CD4-positive, alpha-beta T cell (primary cell): ENCODE measurements around the gene AGFG2. TPM values are rescaled to one million over a fixed set of nuclear protein-coding genes. Genes with fewer than 3 reads are reported as not detected.

Source experiments
- ATAC-seq: fragments of 200-7000 bp; cut with Tn5 transposase; one replicate; pipeline ENCODE4 v1.10.0; 2022; ENCODE audit warnings: mild to moderate bottlenecking; ENCODE audit not compliant: poor library complexity
- CTCF ChIA-PET: fragments of 350-600 bp; sonication (Branson Sonifier 250); formaldehyde crosslinking; loops from one replicate; lab custom pipeline; 2021; ENCODE audit warnings: antibody characterized with exemption, inconsistent platforms; lab: Charles Lee
- POLR2A ChIA-PET: fragments of 350-600 bp; sonication (Branson Sonifier 250); formaldehyde crosslinking; loops from one replicate; lab custom pipeline; 2021; ENCODE audit warnings: antibody characterized with exemption, inconsistent platforms; lab: Charles Lee
- DNase-seq, 14 experiments: peaks; one replicate each; pipeline ENCODE4 v3.0.0-alpha.2; 2013 to 2020; ENCODE audit warnings: mixed read lengths in 2 of 14
- H3K27ac ChIP-seq, 2 donors: one replicate each; pipeline versions ENCODE4 v1.5.1 to v1.7.0; 2013; ENCODE audit warnings: low read length in 2 of 2, low read depth in 1 of 2, mild to moderate bottlenecking in 1 of 2
- H3K27me3 ChIP-seq, 2 experiments: 1 replicate in 1 of 2; 2 replicates in 1 of 2; pipeline versions ENCODE4 v1.6.1 to v1.7.0; 2013; ENCODE audit warnings: low read length in 2 of 2, control low read depth in 1 of 2, mild to moderate bottlenecking in 1 of 2, moderate library complexity in 1 of 2; ENCODE audit not compliant: insufficient read depth in 2 of 2, control insufficient read depth in 1 of 2
- H3K36me3 ChIP-seq: one replicate; pipeline ENCODE4 v1.6.1; 2013; ENCODE audit warnings: low read length, control low read depth; ENCODE audit not compliant: insufficient read depth
- H3K4me1 ChIP-seq: one replicate; pipeline ENCODE4 v1.6.1; 2013; ENCODE audit warnings: low read length, control low read depth; ENCODE audit not compliant: insufficient read depth
- H3K4me3 ChIP-seq: one replicate; pipeline ENCODE4 v1.5.1; 2013; ENCODE audit warnings: mild to moderate bottlenecking, low read length, moderate library complexity
- H3K9me3 ChIP-seq, 2 experiments: 1 replicate in 1 of 2; 2 replicates in 1 of 2; pipeline versions ENCODE4 v1.6.1 to v1.7.0; 2013; ENCODE audit warnings: low read length in 2 of 2, mild to moderate bottlenecking in 2 of 2, control low read depth in 1 of 2, moderate library complexity in 1 of 2; ENCODE audit not compliant: control insufficient read depth in 1 of 2, insufficient read depth in 1 of 2
- H3K27ac Mint-ChIP-seq: one replicate; pipeline ENCODE4 v1.8.0; 2020; ENCODE audit warnings: mixed read lengths
- H3K27me3 Mint-ChIP-seq: one replicate; pipeline ENCODE4 v1.8.0; 2021; ENCODE audit warnings: mixed read lengths
- H3K36me3 Mint-ChIP-seq: one replicate; pipeline ENCODE4 v1.8.0; 2021; ENCODE audit warnings: low read depth, mixed read lengths
- H3K4me1 Mint-ChIP-seq: one replicate; pipeline ENCODE4 v1.8.0; 2021; ENCODE audit warnings: low read depth, mixed read lengths
- H3K4me3 Mint-ChIP-seq: one replicate; pipeline ENCODE4 v1.8.0; 2020; ENCODE audit warnings: mild to moderate bottlenecking, mixed read lengths
- H3K9me3 Mint-ChIP-seq: one replicate; pipeline ENCODE4 v1.8.0; 2020; ENCODE audit warnings: mixed read lengths
- intact Hi-C, 2 experiments: fragments of 100-400 bp; cut with DNase I in 1 of 2; cut with micrococcal nuclease in 1 of 2; formaldehyde crosslinking; loops; one replicate each; pipeline versions ENCODE4 v1.15.1 to v1.9.0; 2023 to 2025; cut with DNase I, micrococcal nuclease
- total RNA-seq, 174 experiments: library from RNA in 2 of 174; stranded (reverse) in 2 of 174; gene quantifications; one replicate each; pipeline ENCODE4 v1.2.3 and lab custom pipeline; 2021 to 2026
- TF ChIP-seq, protein P1 (sequence below): fragments of 200-600 bp; IDR thresholded peaks from one replicate; pipeline ENCODE4 v1.8.0; 2022; ENCODE audit warnings: antibody characterized with exemption, mild to moderate bottlenecking

Gene AGFG2
- total RNA-seq, 2 experiments from 2014 or later, result 6.6 to 9.9 TPM

DNA sequence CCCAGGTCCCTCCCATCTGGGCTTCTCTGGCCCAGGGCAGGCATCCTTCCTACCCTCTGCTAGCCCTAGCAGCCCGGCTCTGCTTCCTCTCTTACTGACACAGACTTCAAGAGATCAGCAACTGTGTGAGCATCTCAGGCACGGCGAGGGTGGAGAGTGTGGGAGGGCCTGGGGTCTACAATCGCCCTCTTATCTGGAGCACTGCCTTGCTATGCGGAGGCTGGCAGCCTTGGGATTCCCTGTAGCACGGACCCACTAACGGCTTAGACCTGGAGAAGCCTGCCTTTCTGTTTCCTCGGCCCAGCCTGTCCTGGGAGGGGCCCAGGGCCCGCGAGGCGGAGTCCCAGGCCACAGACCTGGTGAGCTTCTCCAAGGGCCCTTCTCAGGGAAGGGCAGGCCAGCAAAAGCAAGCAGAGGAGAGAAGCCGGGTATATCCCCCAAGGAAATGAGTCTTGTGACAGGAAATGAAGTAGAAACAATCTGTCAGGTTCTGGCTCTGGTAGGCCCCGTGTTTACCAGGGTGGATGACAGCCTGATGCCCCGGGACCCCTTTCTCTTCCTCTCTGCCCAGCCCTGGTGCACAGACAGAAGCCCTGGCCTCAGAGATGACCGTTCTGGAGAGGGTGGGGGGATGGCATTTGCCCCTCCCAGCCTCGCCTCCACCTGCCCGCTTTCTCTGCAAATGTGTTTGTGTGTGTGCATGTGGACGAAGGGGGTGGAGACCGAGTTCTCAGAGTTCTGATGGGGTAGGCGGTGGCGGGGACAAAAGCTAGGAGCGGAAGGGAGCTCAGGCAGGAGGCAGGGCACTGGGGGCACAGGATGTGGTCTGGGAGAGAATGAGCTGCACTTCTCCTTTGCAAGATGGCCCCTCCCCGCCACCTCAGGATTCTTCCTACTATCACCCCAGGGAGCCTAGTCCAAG is 44.4 kb downstream of the AGFG2 start:
- peaks cover 65% of the 10 kb centered on the region for H3K4me1 ChIP-seq
- peaks cover 32% of the 10 kb centered on the region for H3K4me1 Mint-ChIP-seq
- H3K9me3 Mint-ChIP-seq, result no peaks in the 10 kb centered on the region
- H3K9me3 ChIP-seq, result no peaks in the 10 kb centered on the region
- peak overlapping the region; percentile 93 to 96 for H3K27ac ChIP-seq
- ChIA-PET CTCF (interaction anchor here (1.1 to 2.2 kb wide), 2 partner anchors 19 to 49 kb away, joined by 4 to 5 read pairs; no protein-coding TSS in a partner anchor), POLR2A (interaction anchor here (0.6 to 4.9 kb wide), 23 partner anchors 11 to 482 kb away, joined by 3 to 113 read pairs (median 12); partner anchors contain the start of genes AGFG2, AP4M1, GAL3ST4 and GIGYF1)
- peaks cover 22% of the 10 kb centered on the region for H3K36me3 Mint-ChIP-seq
- H3K36me3 ChIP-seq, result peaks cover 45% of the 10 kb centered on the region
- H3K4me3 ChIP-seq, result peak overlapping the region; percentile 95
- H3K27me3 Mint-ChIP-seq, result no peaks in the 10 kb centered on the region
- peak in 13 of 14 experiments; percentile 39 to 89 (median 66) for DNase-seq
- H3K4me3 Mint-ChIP-seq, result peak overlapping the region; percentile 97
- no peak overlapping the region for H3K27ac Mint-ChIP-seq
- ATAC-seq, result peak; percentile 7
- intact Hi-C loops, result loop anchor here (1.0 to 2.0 kb wide), 5 partner anchors 13 to 93 kb away; partner anchors contain the start of gene PCOLCE (in 1 of the 2)
- TF ChIP-seq, protein P1, sequence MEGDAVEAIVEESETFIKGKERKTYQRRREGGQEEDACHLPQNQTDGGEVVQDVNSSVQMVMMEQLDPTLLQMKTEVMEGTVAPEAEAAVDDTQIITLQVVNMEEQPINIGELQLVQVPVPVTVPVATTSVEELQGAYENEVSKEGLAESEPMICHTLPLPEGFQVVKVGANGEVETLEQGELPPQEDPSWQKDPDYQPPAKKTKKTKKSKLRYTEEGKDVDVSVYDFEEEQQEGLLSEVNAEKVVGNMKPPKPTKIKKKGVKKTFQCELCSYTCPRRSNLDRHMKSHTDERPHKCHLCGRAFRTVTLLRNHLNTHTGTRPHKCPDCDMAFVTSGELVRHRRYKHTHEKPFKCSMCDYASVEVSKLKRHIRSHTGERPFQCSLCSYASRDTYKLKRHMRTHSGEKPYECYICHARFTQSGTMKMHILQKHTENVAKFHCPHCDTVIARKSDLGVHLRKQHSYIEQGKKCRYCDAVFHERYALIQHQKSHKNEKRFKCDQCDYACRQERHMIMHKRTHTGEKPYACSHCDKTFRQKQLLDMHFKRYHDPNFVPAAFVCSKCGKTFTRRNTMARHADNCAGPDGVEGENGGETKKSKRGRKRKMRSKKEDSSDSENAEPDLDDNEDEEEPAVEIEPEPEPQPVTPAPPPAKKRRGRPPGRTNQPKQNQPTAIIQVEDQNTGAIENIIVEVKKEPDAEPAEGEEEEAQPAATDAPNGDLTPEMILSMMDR, result no peak
- H3K27me3 ChIP-seq, result no peaks in the 10 kb centered on the region

DNA sequence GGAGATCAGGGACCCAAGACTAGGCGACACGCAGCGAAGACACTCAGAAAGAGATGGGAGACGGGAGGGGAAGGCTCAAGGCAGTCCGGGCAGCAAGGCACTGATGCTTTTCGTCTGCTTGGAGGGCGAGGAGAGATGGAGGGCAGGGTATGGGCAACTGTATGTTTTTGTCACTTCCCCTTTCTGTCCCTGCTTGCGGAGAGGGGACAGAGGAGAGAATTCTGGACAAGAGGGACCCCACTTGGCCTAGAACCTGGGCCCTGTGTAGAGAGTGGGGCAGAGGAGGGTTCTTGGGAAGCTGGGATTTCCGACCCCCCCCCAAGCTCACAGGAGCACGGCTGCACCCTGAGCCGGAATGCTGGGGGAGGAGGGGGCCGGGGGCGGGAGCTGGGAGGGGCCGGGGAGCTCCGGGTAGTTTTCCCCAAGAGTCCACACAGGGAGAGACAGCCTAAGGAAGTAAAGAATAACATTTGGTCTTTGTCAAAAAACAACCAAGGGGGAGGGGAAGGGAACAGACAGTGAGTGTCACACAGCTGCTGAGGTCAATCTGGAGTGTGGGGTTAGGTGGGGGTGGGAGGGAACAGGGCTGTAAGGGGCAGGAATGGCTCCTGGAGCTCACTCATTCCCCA is 45.2 kb downstream of the AGFG2 start:
- DNase-seq (peak in 1 of 14 experiments; percentile 35), ATAC-seq (no peak)
- Histone ChIP-seq H3K9me3 (no peaks in the 10 kb centered on the region), H3K36me3 (peaks cover 37% of the 10 kb centered on the region), H3K4me1 (peaks cover 65% of the 10 kb centered on the region), H3K27me3 (no peaks in the 10 kb centered on the region), H3K4me3 (peak overlapping the region; percentile 95), H3K27ac (peak overlapping the region; percentile 93 to 96)
- H3K9me3 Mint-ChIP-seq, result no peaks in the 10 kb centered on the region
- H3K36me3 Mint-ChIP-seq, result peaks cover 18% of the 10 kb centered on the region
- intact Hi-C loops, result loop anchor here in 1 of 2 experiments (2.0 kb wide), 1 partner anchor 91 kb away; no protein-coding TSS in a partner anchor
- POLR2A ChIA-PET, result interaction anchor here (0.6 to 4.9 kb wide), 26 partner anchors 12 to 483 kb away, joined by 3 to 113 read pairs (median 10); partner anchors contain the start of genes AGFG2, AP4M1, GAL3ST4 and GIGYF1
- no peaks in the 10 kb centered on the region for H3K27me3 Mint-ChIP-seq
- peak overlapping the region; percentile 97 for H3K4me3 Mint-ChIP-seq
- CTCF ChIA-PET, result interaction anchor here (1.1 to 2.2 kb wide), 3 partner anchors 20 to 49 kb away, joined by 4 to 6 read pairs (median 5); no protein-coding TSS in a partner anchor
- TF ChIP-seq, protein P1, result no peak
- peaks cover 35% of the 10 kb centered on the region for H3K4me1 Mint-ChIP-seq
- H3K27ac Mint-ChIP-seq, result no peak overlapping the region
